HL-60 (cell line): Measurements from ENCODE around the gene DNAJC2.

Source experiments
- DNase-seq, 2 experiments: peaks; one replicate each; pipeline ENCODE4 v3.0.0-alpha.2; 2010 to 2020; ENCODE audit warnings: low read depth in 1 of 2, low spot score in 1 of 2
- H3K27ac ChIP-seq: fragments of 250-450 bp; sonication (Bioruptor Pico); replicated peaks from 2 replicates; pipeline ENCODE4 v1.5.1; 2020; ENCODE audit warnings: mild to moderate bottlenecking, moderate library complexity
- H3K27me3 ChIP-seq: fragments of 250-450 bp; sonication (Bioruptor Pico); 2 replicates; pipeline ENCODE4 v1.5.1; 2021; ENCODE audit warnings: mild to moderate bottlenecking, moderate library complexity; ENCODE audit not compliant: insufficient read depth, poor library complexity, severe bottlenecking
- H3K4me3 ChIP-seq: replicated peaks from 2 replicates; pipeline ENCODE4 v1.5.1; 2011; ENCODE audit warnings: mild to moderate bottlenecking, control low read depth, low read length; ENCODE audit not compliant: insufficient read depth
- GABPA ChIP-seq: IDR thresholded peaks from 2 replicates; pipeline ENCODE4 v1.6.1; 2012; ENCODE audit warnings: low read depth
- POLR2AphosphoS5 ChIP-seq: IDR thresholded peaks from 2 replicates; pipeline ENCODE4 v1.6.1; 2012; ENCODE audit warnings: low read depth
- SPI1 ChIP-seq: IDR thresholded peaks from 2 replicates; pipeline ENCODE4 v1.6.1; 2012; ENCODE audit warnings: low read depth, mild to moderate bottlenecking, borderline replicate concordance
- long read RNA-seq: library from polyadenylated mRNA; unstranded; transcript quantifications from one replicate; pipeline ENCODE4 v2.0.0, GENCODE V29; 2020
- TF ChIP-seq, protein P1 (sequence below): IDR thresholded peaks from one replicate; pipeline ENCODE4 v1.5.1; 2011; ENCODE audit warnings: low read length, control low read depth, inconsistent platforms; ENCODE audit not compliant: insufficient read depth
- TF ChIP-seq, protein P2 (sequence below): IDR thresholded peaks from 2 replicates; pipeline ENCODE4 v1.6.1; 2012; ENCODE audit warnings: low read depth; ENCODE audit not compliant: insufficient replicate concordance

DNAJC2 gene
- long read RNA-seq, partial matches to known transcripts: 42 of 56 reads
- long read RNA-seq, other reads (novel, unspliced or antisense): 10 of 56 reads

DNA sequence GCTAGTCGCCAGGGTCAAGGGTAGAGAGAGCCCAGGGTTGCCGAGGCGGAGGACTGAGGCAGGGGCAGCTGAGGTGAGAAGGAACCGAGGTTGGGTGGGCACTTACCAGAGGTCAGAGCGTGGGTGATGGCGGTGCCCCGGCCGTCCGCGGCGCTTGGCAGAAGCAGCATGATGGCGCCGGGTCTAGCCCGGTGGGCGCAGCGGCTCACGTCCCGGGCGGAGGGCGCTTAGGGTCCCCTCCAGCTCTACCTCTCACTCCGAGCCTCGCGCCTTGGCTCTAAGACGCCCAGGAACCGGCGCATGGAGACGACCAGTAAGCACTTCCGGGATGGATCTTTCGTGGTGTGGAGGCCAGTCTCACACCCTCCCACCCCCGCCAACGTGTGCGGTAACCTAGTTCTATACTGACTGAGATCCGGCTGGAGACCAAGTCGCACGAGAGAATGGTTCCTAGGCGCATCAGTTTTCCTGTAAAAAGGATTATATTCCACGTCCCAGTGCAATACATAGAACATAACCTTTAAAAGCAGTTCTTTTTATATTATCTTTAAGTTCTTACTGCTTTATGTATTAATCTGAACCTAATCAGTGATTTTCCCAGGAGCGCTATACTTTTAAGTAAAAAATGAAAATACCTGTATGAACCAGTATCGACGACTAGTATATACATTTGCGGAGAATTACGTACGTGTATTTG, at the start of gene DNAJC2:
Gene DNAJC2 (minus strand): TSS at position 315 of the 697 bp plus-strand sequence. CDS start 145 bp downstream, at position 170.
- H3K27me3 ChIP-seq: no peaks in the 10 kb centered on the region
- peak within 1 kb of the TSS; percentile 92 for H3K27ac ChIP-seq
- TF ChIP-seq, protein P1, sequence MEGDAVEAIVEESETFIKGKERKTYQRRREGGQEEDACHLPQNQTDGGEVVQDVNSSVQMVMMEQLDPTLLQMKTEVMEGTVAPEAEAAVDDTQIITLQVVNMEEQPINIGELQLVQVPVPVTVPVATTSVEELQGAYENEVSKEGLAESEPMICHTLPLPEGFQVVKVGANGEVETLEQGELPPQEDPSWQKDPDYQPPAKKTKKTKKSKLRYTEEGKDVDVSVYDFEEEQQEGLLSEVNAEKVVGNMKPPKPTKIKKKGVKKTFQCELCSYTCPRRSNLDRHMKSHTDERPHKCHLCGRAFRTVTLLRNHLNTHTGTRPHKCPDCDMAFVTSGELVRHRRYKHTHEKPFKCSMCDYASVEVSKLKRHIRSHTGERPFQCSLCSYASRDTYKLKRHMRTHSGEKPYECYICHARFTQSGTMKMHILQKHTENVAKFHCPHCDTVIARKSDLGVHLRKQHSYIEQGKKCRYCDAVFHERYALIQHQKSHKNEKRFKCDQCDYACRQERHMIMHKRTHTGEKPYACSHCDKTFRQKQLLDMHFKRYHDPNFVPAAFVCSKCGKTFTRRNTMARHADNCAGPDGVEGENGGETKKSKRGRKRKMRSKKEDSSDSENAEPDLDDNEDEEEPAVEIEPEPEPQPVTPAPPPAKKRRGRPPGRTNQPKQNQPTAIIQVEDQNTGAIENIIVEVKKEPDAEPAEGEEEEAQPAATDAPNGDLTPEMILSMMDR: no peak
- TF ChIP-seq POLR2AphosphoS5: peak; percentile 90
- TF ChIP-seq SPI1: no peak
- TF ChIP-seq, protein P2, sequence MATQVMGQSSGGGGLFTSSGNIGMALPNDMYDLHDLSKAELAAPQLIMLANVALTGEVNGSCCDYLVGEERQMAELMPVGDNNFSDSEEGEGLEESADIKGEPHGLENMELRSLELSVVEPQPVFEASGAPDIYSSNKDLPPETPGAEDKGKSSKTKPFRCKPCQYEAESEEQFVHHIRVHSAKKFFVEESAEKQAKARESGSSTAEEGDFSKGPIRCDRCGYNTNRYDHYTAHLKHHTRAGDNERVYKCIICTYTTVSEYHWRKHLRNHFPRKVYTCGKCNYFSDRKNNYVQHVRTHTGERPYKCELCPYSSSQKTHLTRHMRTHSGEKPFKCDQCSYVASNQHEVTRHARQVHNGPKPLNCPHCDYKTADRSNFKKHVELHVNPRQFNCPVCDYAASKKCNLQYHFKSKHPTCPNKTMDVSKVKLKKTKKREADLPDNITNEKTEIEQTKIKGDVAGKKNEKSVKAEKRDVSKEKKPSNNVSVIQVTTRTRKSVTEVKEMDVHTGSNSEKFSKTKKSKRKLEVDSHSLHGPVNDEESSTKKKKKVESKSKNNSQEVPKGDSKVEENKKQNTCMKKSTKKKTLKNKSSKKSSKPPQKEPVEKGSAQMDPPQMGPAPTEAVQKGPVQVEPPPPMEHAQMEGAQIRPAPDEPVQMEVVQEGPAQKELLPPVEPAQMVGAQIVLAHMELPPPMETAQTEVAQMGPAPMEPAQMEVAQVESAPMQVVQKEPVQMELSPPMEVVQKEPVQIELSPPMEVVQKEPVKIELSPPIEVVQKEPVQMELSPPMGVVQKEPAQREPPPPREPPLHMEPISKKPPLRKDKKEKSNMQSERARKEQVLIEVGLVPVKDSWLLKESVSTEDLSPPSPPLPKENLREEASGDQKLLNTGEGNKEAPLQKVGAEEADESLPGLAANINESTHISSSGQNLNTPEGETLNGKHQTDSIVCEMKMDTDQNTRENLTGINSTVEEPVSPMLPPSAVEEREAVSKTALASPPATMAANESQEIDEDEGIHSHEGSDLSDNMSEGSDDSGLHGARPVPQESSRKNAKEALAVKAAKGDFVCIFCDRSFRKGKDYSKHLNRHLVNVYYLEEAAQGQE: peak; percentile 73
- TF ChIP-seq GABPA: peak; percentile 95
- peak; percentile 91 to 92 for DNase-seq
- peak within 1 kb of the TSS; percentile 85 for H3K4me3 ChIP-seq

DNA sequence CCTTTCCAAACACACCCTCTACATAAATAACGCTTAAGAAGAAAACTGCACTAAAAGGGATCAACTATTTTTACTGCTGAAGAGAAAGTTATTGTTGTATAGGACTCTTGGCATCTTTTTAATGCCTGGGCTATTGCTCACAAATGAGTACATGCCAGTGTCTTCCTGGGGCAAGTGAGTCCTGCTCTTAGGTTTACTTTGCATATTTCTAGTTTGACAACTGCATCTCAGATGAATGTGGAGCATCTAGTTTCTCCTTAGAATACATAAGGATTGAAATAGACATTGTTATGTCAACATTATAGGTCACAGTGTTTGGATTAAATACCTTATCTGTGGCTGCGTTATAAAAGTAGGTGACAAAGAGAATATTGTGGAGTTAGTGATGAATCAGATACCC, 47.4 kb upstream of the DNAJC2 start:
- Histone ChIP-seq H3K27me3 (no peaks in the 10 kb centered on the region), H3K4me3 (no peak overlapping the region), H3K27ac (no peak overlapping the region)
- TF ChIP-seq POLR2AphosphoS5: no peak
- TF ChIP-seq, protein P1: no peak
- TF ChIP-seq SPI1: no peak
- TF ChIP-seq, protein P2: no peak
- TF ChIP-seq GABPA: no peak
- no peak for DNase-seq

- TF ChIP-seq, protein P2: no peak
- TF ChIP-seq, protein P1: no peak
- TF ChIP-seq POLR2AphosphoS5 (no peak), GABPA (no peak), SPI1 (no peak)
- Histone ChIP-seq H3K27ac (no peak overlapping the region), H3K4me3 (no peak overlapping the region), H3K27me3 (no peaks in the 10 kb centered on the region)
- no peak for DNase-seq
These were observed 46.6 kb upstream of the DNAJC2 start for GRCh38 chr7:103391150-103391549.
